ENCODE data around the gene CCL27.

GRCh38 chr9:34629491-34629808 lies 33.0 kb downstream of the CCL27 start:
- no peak for TF ChIP-seq CTCF (IDR thresholded peaks at IDR 0.05)
- TF ChIP-seq POLR2A (IDR thresholded peaks at IDR 0.05) = no peak
